Psoas muscle (tissue), 8 donors: ENCODE measurements around the gene SETD2. TPM values are rescaled to one million over a fixed set of nuclear protein-coding genes. Genes with fewer than 3 reads are reported as not detected.
"Not testable (repeated sequence)": the region's sequence is repeated elsewhere in the genome, so short reads cannot be mapped to it uniquely, and the experiment has no call there.

ENCODE experiments used
- ATAC-seq, 4 donors: fragments of 200-7000 bp; cut with Tn5 transposase; one replicate each; pipeline ENCODE4 v1.9.1; 2020; ENCODE audit warnings: moderate library complexity in 3 of 4, mild to moderate bottlenecking in 2 of 4
- DNase-seq, 2 donors: peaks; one replicate each; pipeline ENCODE4 v3.0.0-alpha.2; 2020
- H3K27ac ChIP-seq: fragments of 200-600 bp; one replicate; pipeline ENCODE4 v1.8.0; 2022
- H3K27me3 ChIP-seq, 3 donors: fragments of 200-600 bp in 1 of 3; one replicate each; pipeline versions ENCODE4 v1.6.1 to v1.8.0; 2013 to 2022; ENCODE audit warnings: low read length in 2 of 3, mild to moderate bottlenecking in 2 of 3, moderate library complexity in 1 of 3; ENCODE audit not compliant: insufficient read depth in 3 of 3
- H3K36me3 ChIP-seq, 2 donors: fragments of 200-600 bp in 1 of 2; one replicate each; pipeline versions ENCODE4 v1.6.1 to v1.8.0; 2013 to 2022; ENCODE audit warnings: low read depth in 1 of 2, mild to moderate bottlenecking in 1 of 2, moderate library complexity in 1 of 2; ENCODE audit not compliant: insufficient read depth in 1 of 2
- H3K4me1 ChIP-seq: fragments of 200-600 bp; one replicate; pipeline ENCODE4 v1.8.0; 2022
- H3K4me3 ChIP-seq: fragments of 200-600 bp; one replicate; pipeline ENCODE4 v1.8.0; 2022; ENCODE audit warnings: mild to moderate bottlenecking
- H3K9me3 ChIP-seq: fragments of 200-600 bp; one replicate; pipeline ENCODE4 v1.8.0; 2022
- WGBS, 3 donors: extraction: QIAGEN DNeasy Blood & Tissue Kit; methylation state at CpG; one replicate each; pipeline versions ENCODE4 v1.1.6 to v1.1.7; 2013; 5-methylcytosine and 5-hydroxymethylcytosine counted together
- intact Hi-C, 2 donors: fragments of 100-400 bp; cut with DNase I; formaldehyde crosslinking; loops; one replicate each; pipeline versions ENCODE4 v1.11.0 to v1.14.2; 2022
- polyA plus RNA-seq, 3 donors: library from polyadenylated mRNA; stranded (reverse); fragments of 200-250 nt; gene quantifications; one replicate each; pipeline ENCODE4 v1.2.3, GENCODE V29; 2013
- total RNA-seq, 4 donors: library from RNA; stranded (reverse); fragmentation: NEBNext Ultra II Directional in 2 of 4; extraction: Animal tissue kit (Norgen Biotek cat#: 25700) in 2 of 4; gene quantifications; one replicate each; pipeline versions ENCODE4 v1.2.1 to v1.2.4, GENCODE V29; 2021 to 2023
- TF ChIP-seq, protein P1 (sequence below): fragments of 200-600 bp; IDR thresholded peaks from one replicate; pipeline ENCODE4 v1.8.0; 2022; ENCODE audit warnings: antibody characterized with exemption
- donor health status: healthy with polysubstance abuse.
- donor health status: DM: no; HTN: no; CAD: no; lungs with moderate emphysema.
- donor health status: Bipolar disorder and iron deficiency.
- donor health status: healthy.
- donor health status: DM: yes; HTN: yes; CAD: no.
- donor health status: DM: no; HTN: no; CAD: no.
- donor health status: DM: no; HTN: no; CAD: no.
- donor health status: DM: yes; HTN: yes; CAD: no.

The SETD2 gene
- total and polyA plus RNA-seq, 7 donors = 10.1 to 38.1 (median 33.7) TPM

- H3K4me3 ChIP-seq = no peak overlapping the region
- intact Hi-C loops = no loop called here
- 81 to 83% (median 82%) methylated on average over 3 of the region's 3 CpGs for WGBS, 3 donors
- TF ChIP-seq, protein P1, sequence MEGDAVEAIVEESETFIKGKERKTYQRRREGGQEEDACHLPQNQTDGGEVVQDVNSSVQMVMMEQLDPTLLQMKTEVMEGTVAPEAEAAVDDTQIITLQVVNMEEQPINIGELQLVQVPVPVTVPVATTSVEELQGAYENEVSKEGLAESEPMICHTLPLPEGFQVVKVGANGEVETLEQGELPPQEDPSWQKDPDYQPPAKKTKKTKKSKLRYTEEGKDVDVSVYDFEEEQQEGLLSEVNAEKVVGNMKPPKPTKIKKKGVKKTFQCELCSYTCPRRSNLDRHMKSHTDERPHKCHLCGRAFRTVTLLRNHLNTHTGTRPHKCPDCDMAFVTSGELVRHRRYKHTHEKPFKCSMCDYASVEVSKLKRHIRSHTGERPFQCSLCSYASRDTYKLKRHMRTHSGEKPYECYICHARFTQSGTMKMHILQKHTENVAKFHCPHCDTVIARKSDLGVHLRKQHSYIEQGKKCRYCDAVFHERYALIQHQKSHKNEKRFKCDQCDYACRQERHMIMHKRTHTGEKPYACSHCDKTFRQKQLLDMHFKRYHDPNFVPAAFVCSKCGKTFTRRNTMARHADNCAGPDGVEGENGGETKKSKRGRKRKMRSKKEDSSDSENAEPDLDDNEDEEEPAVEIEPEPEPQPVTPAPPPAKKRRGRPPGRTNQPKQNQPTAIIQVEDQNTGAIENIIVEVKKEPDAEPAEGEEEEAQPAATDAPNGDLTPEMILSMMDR = no peak
- ATAC-seq = no peak
- no peaks in the 10 kb centered on the region for H3K4me1 ChIP-seq
- no peaks in the 10 kb centered on the region for H3K9me3 ChIP-seq
- no peaks in the 10 kb centered on the region for H3K36me3 ChIP-seq
- H3K27ac ChIP-seq = no peak overlapping the region
- H3K27me3 ChIP-seq = no peaks in the 10 kb centered on the region
- DNase-seq = no peak
Measured at GRCh38 chr3:47197287-47197686, 33.4 kb upstream of the SETD2 start.

DNA sequence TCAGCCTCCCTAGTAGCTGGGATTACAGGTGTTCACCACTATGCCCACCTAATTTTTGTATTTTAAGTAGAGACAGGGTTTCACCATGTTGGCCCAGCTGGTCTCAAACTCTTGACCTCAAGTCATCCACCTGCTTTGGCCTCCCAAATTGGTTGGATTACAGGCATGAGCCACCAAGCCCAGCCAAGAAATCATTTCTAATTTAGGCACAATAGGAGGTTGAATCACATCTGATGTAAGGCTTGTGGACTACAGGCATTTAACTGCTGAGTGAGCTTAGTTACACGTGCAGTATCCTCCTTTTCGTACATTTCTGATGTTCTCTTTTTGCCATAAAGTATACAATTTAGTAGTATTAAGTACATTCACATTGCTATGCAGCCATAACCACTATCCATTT, 31.1 kb upstream of the SETD2 start:
- Histone ChIP-seq H3K9me3 (no peaks in the 10 kb centered on the region), H3K36me3 (no peaks in the 10 kb centered on the region), H3K27me3 (no peaks in the 10 kb centered on the region), H3K4me3 (no peak overlapping the region), H3K4me1 (no peaks in the 10 kb centered on the region), H3K27ac (no peak overlapping the region)
- intact Hi-C loops = no loop called here
- WGBS, 3 donors = 77 to 79% (median 78%) methylated on average over 2 of the region's 2 CpGs
- peak; percentile 57 to 76 (median 69) for ATAC-seq
- no peak for DNase-seq
- TF ChIP-seq, protein P1 = no peak

DNA sequence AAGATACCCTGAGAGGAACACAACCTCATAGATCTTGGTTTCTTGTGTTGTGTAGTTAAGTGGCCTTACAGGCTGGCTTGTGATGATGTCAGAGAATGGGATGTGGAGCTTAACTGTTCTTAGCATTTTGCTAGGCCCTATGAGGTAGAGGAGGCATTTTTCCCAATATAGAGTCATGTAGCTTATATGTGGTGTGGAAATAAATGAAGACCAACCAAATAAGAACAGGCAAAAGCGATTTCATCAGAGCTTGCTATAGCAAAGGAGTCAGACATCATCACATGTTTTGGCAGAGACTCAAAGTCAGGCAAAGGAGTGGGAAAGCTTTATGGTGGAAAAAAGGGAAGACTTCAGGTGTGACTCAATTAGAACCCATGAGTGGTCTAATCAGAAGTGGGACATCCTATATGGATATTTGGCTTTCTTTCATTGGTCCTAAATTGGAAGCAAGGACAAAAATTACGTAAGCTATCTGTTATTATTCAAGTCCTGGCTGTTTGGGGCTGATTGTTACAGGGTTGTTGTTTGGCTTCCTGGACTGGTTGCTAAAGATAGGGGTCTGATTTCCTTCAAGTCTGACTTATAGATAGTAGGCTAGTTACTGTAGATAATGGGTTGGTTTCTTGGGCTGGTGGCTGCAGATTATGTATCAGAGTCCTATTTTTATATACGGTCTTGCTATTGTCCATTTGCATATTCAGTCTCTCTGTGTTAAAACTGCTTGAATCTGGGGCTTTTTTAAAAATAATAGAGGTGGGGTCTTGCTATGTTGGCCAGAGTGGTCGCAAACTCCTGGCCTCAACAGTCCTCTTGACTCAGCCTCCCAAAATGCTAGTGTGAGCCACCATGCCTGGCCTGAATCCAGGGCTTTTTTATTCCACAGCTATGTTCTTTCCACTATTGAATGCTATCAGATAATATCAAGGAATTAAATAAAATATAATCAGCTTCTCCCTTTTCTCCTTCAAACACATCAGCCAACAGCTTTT, 30.3 kb upstream of the SETD2 start:
- ATAC-seq (peak in 1 of 4 donors; percentile 37), DNase-seq (no peak)
- intact Hi-C loops = no loop called here
- WGBS, 3 donors = 91 to 98% (median 94%) methylated on average over 4 of the region's 4 CpGs
- no peaks in the 10 kb centered on the region for H3K36me3 ChIP-seq
- no peaks in the 10 kb centered on the region for H3K4me1 ChIP-seq
- no peaks in the 10 kb centered on the region for H3K9me3 ChIP-seq
- no peak overlapping the region for H3K27ac ChIP-seq
- no peak overlapping the region for H3K4me3 ChIP-seq
- H3K27me3 ChIP-seq = no peaks in the 10 kb centered on the region
- TF ChIP-seq, protein P1 = no peak

DNA sequence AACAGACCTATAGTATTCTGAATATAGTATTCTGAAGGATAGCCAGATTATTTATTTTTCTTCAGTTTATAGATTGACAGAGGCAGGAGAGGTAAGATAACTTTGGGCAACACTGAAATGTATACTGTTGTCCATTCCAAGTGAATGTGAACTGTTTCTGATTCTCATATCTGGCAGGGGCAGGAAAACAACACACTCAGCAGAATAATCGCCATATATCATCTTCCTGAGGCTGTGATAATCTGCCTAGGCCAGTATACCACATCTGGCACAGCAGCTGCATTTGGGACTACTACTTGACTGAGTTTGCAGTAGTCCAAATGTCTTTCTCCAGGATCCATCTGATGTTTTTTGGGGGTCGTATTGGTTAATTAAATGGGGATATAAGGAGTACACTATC, 22.4 kb upstream of the SETD2 start:
- no peak overlapping the region for H3K4me3 ChIP-seq
- DNase-seq (no peak), ATAC-seq (no peak)
- no peaks in the 10 kb centered on the region for H3K27me3 ChIP-seq
- H3K36me3 ChIP-seq = no peaks in the 10 kb centered on the region
- H3K9me3 ChIP-seq = no peaks in the 10 kb centered on the region
- H3K4me1 ChIP-seq = no peaks in the 10 kb centered on the region
- TF ChIP-seq, protein P1 = no peak
- no peak overlapping the region for H3K27ac ChIP-seq
- WGBS, 3 donors = 82 to 93% (median 91%) methylated on average over 2 of the region's 2 CpGs
- intact Hi-C loops = no loop called here

- H3K4me1 ChIP-seq, ATAC-seq, H3K9me3 ChIP-seq, H3K4me3 ChIP-seq, intact Hi-C loops, DNase-seq, H3K27me3 ChIP-seq, H3K27ac ChIP-seq: not testable (repeated sequence)
- 89 to 96% (median 92%) methylated on average over 4 of the region's 4 CpGs for WGBS, 3 donors
- H3K36me3 ChIP-seq = peaks cover 0 to 17% of the 10 kb centered on the region in 2 donors
Measured at GRCh38 chr3:47181685-47182084, 17.8 kb upstream of the SETD2 start.

GRCh38 chr3:47180011-47180410, 16.1 kb upstream of the SETD2 start:
- H3K4me3 ChIP-seq, intact Hi-C loops, DNase-seq, ATAC-seq, H3K9me3 ChIP-seq, H3K27ac ChIP-seq, H3K4me1 ChIP-seq, H3K27me3 ChIP-seq: not testable (repeated sequence)
- 79 to 89% (median 81%) methylated on average over 12 of the region's 12 CpGs for WGBS, 3 donors
- H3K36me3 ChIP-seq = peaks cover 0 to 25% of the 10 kb centered on the region in 2 donors
